C4-2B (cell line): ENCODE results near the gene FURIN.
"Not testable (repeated sequence)": the region's sequence is repeated elsewhere in the genome, so short reads cannot be mapped to it uniquely, and the experiment has no call there.

ENCODE experiments used
- H3K27ac ChIP-seq: fragments of 450-650 bp; 2 replicates; pipeline ENCODE4 v1.5.1; 2017
- CTCF ChIP-seq: fragments of 450-650 bp; conservative IDR thresholded peaks from 2 replicates; pipeline ENCODE4 v1.5.1; 2017; ENCODE audit warnings: mild to moderate bottlenecking
- ZFX ChIP-seq: fragments of 450-650 bp; IDR thresholded peaks from 2 replicates; pipeline ENCODE4 v1.6.1; 2017

FURIN gene

GRCh38 chr15:90838139-90838538 lies 30.2 kb upstream of the FURIN start:
- TF ChIP-seq ZFX (no peak), CTCF (no peak)
- no peak overlapping the region for H3K27ac ChIP-seq

GRCh38 chr15:90838544-90838943 lies 29.8 kb upstream of the FURIN start:
- TF ChIP-seq ZFX = no peak
- TF ChIP-seq CTCF = no peak
- H3K27ac ChIP-seq = no peak overlapping the region

- TF ChIP-seq ZFX = no peak
- no peak for TF ChIP-seq CTCF
- peak overlapping the region; percentile 12; the same call in 1 of the 2 replicates for H3K27ac ChIP-seq
These were observed 29.0 kb upstream of the FURIN start for GRCh38 chr15:90839187-90840071.

- TF ChIP-seq CTCF (no peak), ZFX (no peak)
- H3K27ac ChIP-seq = peak overlapping the region; percentile 12; the same call in 1 of the 2 replicates
These were observed 28.1 kb upstream of the FURIN start for GRCh38 chr15:90840157-90840855.

- TF ChIP-seq CTCF = no peak
- H3K27ac ChIP-seq = no peak overlapping the region
These were observed 27.4 kb upstream of the FURIN start for GRCh38 chr15:90840954-90841353.

GRCh38 chr15:90844696-90845095 lies 23.7 kb upstream of the FURIN start:
- TF ChIP-seq CTCF (no peak), ZFX (no peak)
- no peak overlapping the region for H3K27ac ChIP-seq

GRCh38 chr15:90845201-90845949 lies 23.0 kb upstream of the FURIN start:
- no peak for TF ChIP-seq ZFX
- no peak for TF ChIP-seq CTCF
- H3K27ac ChIP-seq = no peak overlapping the region

- H3K27ac ChIP-seq = not testable (repeated sequence)
These were observed 19.0 kb upstream of the FURIN start for GRCh38 chr15:90849424-90849823.
